B cell (primary cell): ENCODE results near the gene MS4A18. TPM values are rescaled to one million over a fixed set of nuclear protein-coding genes. Genes with fewer than 3 reads are reported as not detected.

Experiments
- ATAC-seq: fragments of 200-7000 bp; cut with Tn5 transposase; one replicate; pipeline ENCODE4 v1.10.0; 2021; ENCODE audit warnings: low read depth, mild to moderate bottlenecking, moderate number of reproducible peaks, moderate library complexity
- CTCF ChIA-PET: fragments of 350-600 bp; sonication (Branson Sonifier 250); formaldehyde crosslinking; loops from one replicate; lab custom pipeline; 2021; ENCODE audit warnings: antibody characterized with exemption, inconsistent platforms; lab: Charles Lee
- POLR2A ChIA-PET: fragments of 350-600 bp; sonication (Branson Sonifier 250); formaldehyde crosslinking; loops from one replicate; lab custom pipeline; 2021; ENCODE audit warnings: antibody characterized with exemption; lab: Charles Lee
- DNase-seq: peaks from one replicate; pipeline ENCODE4 v3.0.0; 2013
- H2AFZ ChIP-seq: 2 replicates; pipeline ENCODE4 v1.6.1; 2012; ENCODE audit warnings: mild to moderate bottlenecking, low read depth, low read length; ENCODE audit not compliant: insufficient read depth, poor library complexity, severe bottlenecking
- H3K27ac ChIP-seq, 2 donors: 1 replicate in 1 of 2; 2 replicates in 1 of 2; pipeline ENCODE4 v1.5.1; 2012 to 2013; ENCODE audit warnings: low read length in 2 of 2, mild to moderate bottlenecking in 2 of 2, moderate library complexity in 1 of 2
- H3K27me3 ChIP-seq, 4 experiments: fragments of 200-600 bp in 1 of 4; sonication (generic) in 1 of 4; replicated peaks in 1 of 4; 1 replicate in 2 of 4; 2 replicates in 2 of 4; pipeline versions ENCODE4 v1.6.1 to v1.7.0; 2013 to 2016; ENCODE audit warnings: low read length in 3 of 4, mild to moderate bottlenecking in 2 of 4, mixed read lengths in 1 of 4, moderate library complexity in 1 of 4; ENCODE audit not compliant: insufficient read depth in 4 of 4, control insufficient read depth in 3 of 4; ENCODE audit errors: control extremely low read depth in 1 of 4
- H3K36me3 ChIP-seq, 2 experiments: replicated peaks in 1 of 2; 1 replicate in 1 of 2; 2 replicates in 1 of 2; pipeline versions ENCODE4 v1.6.1 to v1.7.1; 2013; ENCODE audit warnings: low read length in 1 of 2; ENCODE audit not compliant: insufficient read depth in 2 of 2, control insufficient read depth in 1 of 2; ENCODE audit errors: control extremely low read depth in 1 of 2, extremely low read depth in 1 of 2
- H3K4me1 ChIP-seq, 2 donors: fragments of 200-600 bp in 1 of 2; sonication (generic) in 1 of 2; 1 replicate in 1 of 2; 2 replicates in 1 of 2; pipeline versions ENCODE4 v1.5.1 to v1.6.1; 2013 to 2017; ENCODE audit warnings: low read length in 2 of 2; ENCODE audit not compliant: control insufficient read depth in 2 of 2, insufficient read depth in 2 of 2
- H3K4me2 ChIP-seq: replicated peaks from 2 replicates; pipeline ENCODE3; 2012; ENCODE audit warnings: mild to moderate bottlenecking, low read depth, low read length; ENCODE audit not compliant: poor library complexity, severe bottlenecking
- H3K4me3 ChIP-seq, 5 experiments: fragments of 200-600 bp in 1 of 5; sonication (generic) in 1 of 5; 1 replicate in 3 of 5; 2 replicates in 2 of 5; pipeline versions ENCODE4 v1.5.1 to v1.7.0; 2011 to 2016; ENCODE audit warnings: low read length in 4 of 5, mild to moderate bottlenecking in 4 of 5, low read depth in 2 of 5, control low read depth in 1 of 5, moderate library complexity in 1 of 5; ENCODE audit not compliant: insufficient read depth in 1 of 5; ENCODE audit errors: control extremely low read depth in 1 of 5, extremely low read depth in 1 of 5
- H3K79me2 ChIP-seq: fragments of 200-600 bp; sonication (generic); one replicate; pipeline ENCODE4 v1.6.0; 2016; ENCODE audit warnings: low read length; ENCODE audit not compliant: control insufficient read depth, insufficient read depth
- H3K9ac ChIP-seq: fragments of 200-600 bp; sonication (generic); 2 replicates; pipeline ENCODE4 v1.6.1; 2017; ENCODE audit warnings: mild to moderate bottlenecking, low read length, moderate library complexity
- H3K9me3 ChIP-seq, 3 donors: one replicate each; pipeline versions ENCODE4 v1.6.1 to v1.7.1; 2013; ENCODE audit warnings: low read length in 2 of 3; ENCODE audit not compliant: control insufficient read depth in 2 of 3, insufficient read depth in 1 of 3; ENCODE audit errors: control extremely low read depth in 1 of 3
- H4K20me1 ChIP-seq: 2 replicates; pipeline ENCODE4 v1.6.0; 2012; ENCODE audit warnings: mild to moderate bottlenecking, low read length; ENCODE audit not compliant: insufficient read depth, control insufficient read depth, poor library complexity, severe bottlenecking
- H3K27ac Mint-ChIP-seq: one replicate; pipeline ENCODE4 v1.8.0; 2021; ENCODE audit warnings: mixed read lengths
- H3K27me3 Mint-ChIP-seq: one replicate; pipeline ENCODE4 v1.8.0; 2021; ENCODE audit warnings: mixed read lengths
- H3K4me1 Mint-ChIP-seq: one replicate; pipeline ENCODE4 v1.8.0; 2021; ENCODE audit warnings: mixed read lengths
- H3K4me3 Mint-ChIP-seq: one replicate; pipeline ENCODE4 v1.8.0; 2021; ENCODE audit warnings: mixed read lengths
- H3K9me3 Mint-ChIP-seq: one replicate; pipeline ENCODE4 v1.8.0; 2022; ENCODE audit warnings: mixed read lengths; ENCODE audit not compliant: insufficient read depth
- CTCF ChIP-seq: fragments of 200-600 bp; IDR thresholded peaks from one replicate; pipeline ENCODE4 v1.8.0; 2022; ENCODE audit warnings: antibody characterized with exemption, mild to moderate bottlenecking
- EZH2 ChIP-seq: IDR thresholded peaks from 2 replicates; pipeline ENCODE4 v1.6.1; 2012; ENCODE audit warnings: borderline replicate concordance, low read depth, mild to moderate bottlenecking, moderate library complexity, low read length; ENCODE audit not compliant: insufficient read depth, poor library complexity, severe bottlenecking
- WGBS: methylation state at CpG from one replicate; pipeline ENCODE4 v1.1.5; 2013; ENCODE audit warnings: missing lambda C conversion rate; ENCODE audit not compliant: insufficient coverage; 5-methylcytosine and 5-hydroxymethylcytosine counted together
- intact Hi-C: fragments of 100-400 bp; cut with micrococcal nuclease; formaldehyde crosslinking; loops from one replicate; pipeline ENCODE4 v1.10.0; 2022
- polyA plus RNA-seq: library from polyadenylated mRNA; depleted of rRNA; stranded (reverse); fragments of >200 nt; gene quantifications from 2 replicates; pipeline ENCODE4 v1.2.3, GENCODE V29; 2012
- total RNA-seq, 2 donors: library from RNA; stranded (reverse); fragments of 120-200 nt in 1 of 2; gene quantifications; 1 replicate in 1 of 2; 2 replicates in 1 of 2; pipeline versions ENCODE4 v1.2.3 to v1.2.4, GENCODE V29; 2013 to 2022

The MS4A18 gene
- total and polyA plus RNA-seq, 2 donors (not counting 1 experiment from before 2014, with no cell fraction given): not detected

GRCh38 chr11:60740573-60740972 lies 16.1 kb downstream of the MS4A18 start:
- H3K9me3 ChIP-seq: peaks cover 0 to 4% (median 3%) of the 10 kb centered on the region in 3 donors
- Mint-ChIP-seq H3K4me3 (no peak overlapping the region), H3K9me3 (no peaks in the 10 kb centered on the region), H3K4me1 (no peaks in the 10 kb centered on the region), H3K27ac (no peak overlapping the region), H3K27me3 (peaks cover 36% of the 10 kb centered on the region)
- no peak overlapping the region for H3K27ac ChIP-seq
- ChIA-PET POLR2A (no interaction called here), CTCF (interaction anchor here (1.2 kb wide), 1 partner anchor 22 kb away, joined by 3 read pairs; no protein-coding TSS in a partner anchor)
- intact Hi-C loops: no loop called here
- no peak overlapping the region for H2AFZ ChIP-seq
- no peak overlapping the region for H3K4me3 ChIP-seq
- no peaks in the 10 kb centered on the region for H3K79me2 ChIP-seq
- H3K9ac ChIP-seq: no peak overlapping the region
- DNase-seq (no peak), ATAC-seq (no peak)
- H3K4me2 ChIP-seq: no peak overlapping the region
- H3K36me3 ChIP-seq: no peaks in the 10 kb centered on the region
- no peaks in the 10 kb centered on the region for H4K20me1 ChIP-seq
- no peak for TF ChIP-seq EZH2
- TF ChIP-seq CTCF: no peak
- H3K4me1 ChIP-seq: no peaks in the 10 kb centered on the region
- H3K27me3 ChIP-seq: peaks cover 0 to 8% (median 0%) of the 10 kb centered on the region in 4 experiments

- no peaks in the 10 kb centered on the region for H3K36me3 ChIP-seq
- intact Hi-C loops: no loop called here
- H3K4me1 Mint-ChIP-seq: no peaks in the 10 kb centered on the region
- WGBS: 100% methylated on average over 1 of the region's 3 CpGs
- no peak overlapping the region for H3K9ac ChIP-seq
- H4K20me1 ChIP-seq: no peaks in the 10 kb centered on the region
- no peaks in the 10 kb centered on the region for H3K79me2 ChIP-seq
- peaks cover 0 to 8% (median 0%) of the 10 kb centered on the region in 4 experiments for H3K27me3 ChIP-seq
- H3K4me1 ChIP-seq: no peaks in the 10 kb centered on the region
- no peak for DNase-seq
- ChIA-PET CTCF (no interaction called here), POLR2A (no interaction called here)
- H2AFZ ChIP-seq: no peak overlapping the region
- H3K4me2 ChIP-seq: no peak overlapping the region
- H3K27me3 Mint-ChIP-seq: peaks cover 35% of the 10 kb centered on the region
- H3K27ac Mint-ChIP-seq: no peak overlapping the region
- no peak for TF ChIP-seq EZH2
- no peak for TF ChIP-seq CTCF
- no peak for ATAC-seq
- H3K27ac ChIP-seq: no peak overlapping the region
- no peaks in the 10 kb centered on the region for H3K9me3 Mint-ChIP-seq
- peaks cover 0 to 4% (median 3%) of the 10 kb centered on the region in 3 donors for H3K9me3 ChIP-seq
- no peak overlapping the region for H3K4me3 Mint-ChIP-seq
- H3K4me3 ChIP-seq: no peak overlapping the region
Measured at GRCh38 chr11:60741421-60741820, 16.9 kb downstream of the MS4A18 start.
